SK-N-SH treated with all-trans-retinoic acid at 6 μM for 48 hours (cell line): Measurements from ENCODE around the gene FLG.
"Not testable (repeated sequence)": the region's sequence is repeated elsewhere in the genome, so short reads cannot be mapped to it uniquely, and the experiment has no call there.

ENCODE experiments used
- CREB5 ChIP-seq: fragments of 250-450 bp; sonication (Bioruptor Pico); IDR thresholded peaks from 2 replicates; pipeline ENCODE4 v1.5.1; 2020; ENCODE audit warnings: low read depth, mild to moderate bottlenecking, moderate library complexity
- POU6F1 ChIP-seq: fragments of 250-450 bp; sonication (Bioruptor Pico); IDR thresholded peaks from 2 replicates; pipeline ENCODE4 v1.8.0; 2021; ENCODE audit warnings: low read depth, mild to moderate bottlenecking, moderate library complexity, borderline replicate concordance
- PPARA ChIP-seq: fragments of 250-450 bp; sonication (Bioruptor Pico); IDR thresholded peaks from 2 replicates; pipeline ENCODE4 v1.5.0; 2020; ENCODE audit warnings: mild to moderate bottlenecking, borderline replicate concordance
- RARB ChIP-seq: fragments of 250-450 bp; sonication (Bioruptor Pico); IDR thresholded peaks from 2 replicates; pipeline ENCODE4 v1.8.0; 2021; ENCODE audit warnings: mild to moderate bottlenecking, moderate library complexity
- SNAI2 ChIP-seq: fragments of 250-450 bp; sonication (Bioruptor Pico); IDR thresholded peaks from 2 replicates; pipeline ENCODE4 v1.5.0; 2020; ENCODE audit warnings: mild to moderate bottlenecking, moderate library complexity
- TCF4 ChIP-seq: fragments of 250-450 bp; sonication (Bioruptor Pico); IDR thresholded peaks from 2 replicates; pipeline ENCODE4 v1.8.0; 2021; ENCODE audit warnings: mild to moderate bottlenecking, moderate library complexity, borderline replicate concordance
- TOX ChIP-seq: fragments of 250-450 bp; sonication (Bioruptor Pico); IDR thresholded peaks from 2 replicates; pipeline ENCODE4 v1.8.0; 2021; ENCODE audit warnings: mild to moderate bottlenecking, moderate library complexity, borderline replicate concordance
- ZFP3 ChIP-seq: fragments of 250-450 bp; sonication (Bioruptor Pico); IDR thresholded peaks from 2 replicates; pipeline ENCODE4 v1.5.0; 2020; ENCODE audit warnings: mild to moderate bottlenecking, moderate library complexity
- ZFP30 ChIP-seq: fragments of 450-650 bp; formaldehyde crosslinking; IDR thresholded peaks from 2 replicates; pipeline ENCODE4 v1.5.0; 2022; ENCODE audit warnings: mild to moderate bottlenecking, moderate library complexity
- ZNF70 ChIP-seq: fragments of 450-650 bp; formaldehyde crosslinking; IDR thresholded peaks from 2 replicates; pipeline ENCODE4 v1.5.0; 2020; ENCODE audit warnings: mild to moderate bottlenecking, moderate library complexity
- TF ChIP-seq, protein P1 (sequence below): fragments of 250-450 bp; sonication (Bioruptor Pico); IDR thresholded peaks from 2 replicates; pipeline ENCODE4 v1.5.1; 2021; ENCODE audit warnings: mild to moderate bottlenecking, moderate library complexity
- TF ChIP-seq, protein P2 (sequence below): fragments of 250-450 bp; sonication (Bioruptor Pico); IDR thresholded peaks from 2 replicates; pipeline ENCODE4 v1.8.0; 2020; ENCODE audit warnings: mild to moderate bottlenecking, moderate library complexity, borderline replicate concordance

GRCh38 chr1:152306123-152306522, 18.9 kb downstream of the FLG start:
- not testable (repeated sequence) for TF ChIP-seq ZFP30 (CRISPR knock-in tag); RARB (CRISPR knock-in tag); CREB5 (CRISPR knock-in tag); POU6F1; SNAI2; PPARA (CRISPR knock-in tag); ZNF70 (CRISPR knock-in tag); TOX (CRISPR knock-in tag); ZFP3 (CRISPR knock-in tag); TCF4 (CRISPR knock-in tag)
- TF ChIP-seq, protein P1, sequence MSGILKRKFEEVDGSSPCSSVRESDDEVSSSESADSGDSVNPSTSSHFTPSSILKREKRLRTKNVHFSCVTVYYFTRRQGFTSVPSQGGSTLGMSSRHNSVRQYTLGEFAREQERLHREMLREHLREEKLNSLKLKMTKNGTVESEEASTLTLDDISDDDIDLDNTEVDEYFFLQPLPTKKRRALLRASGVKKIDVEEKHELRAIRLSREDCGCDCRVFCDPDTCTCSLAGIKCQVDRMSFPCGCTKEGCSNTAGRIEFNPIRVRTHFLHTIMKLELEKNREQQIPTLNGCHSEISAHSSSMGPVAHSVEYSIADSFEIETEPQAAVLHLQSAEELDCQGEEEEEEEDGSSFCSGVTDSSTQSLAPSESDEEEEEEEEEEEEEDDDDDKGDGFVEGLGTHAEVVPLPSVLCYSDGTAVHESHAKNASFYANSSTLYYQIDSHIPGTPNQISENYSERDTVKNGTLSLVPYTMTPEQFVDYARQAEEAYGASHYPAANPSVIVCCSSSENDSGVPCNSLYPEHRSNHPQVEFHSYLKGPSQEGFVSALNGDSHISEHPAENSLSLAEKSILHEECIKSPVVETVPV, result not testable (repeated sequence)
- TF ChIP-seq, protein P2, sequence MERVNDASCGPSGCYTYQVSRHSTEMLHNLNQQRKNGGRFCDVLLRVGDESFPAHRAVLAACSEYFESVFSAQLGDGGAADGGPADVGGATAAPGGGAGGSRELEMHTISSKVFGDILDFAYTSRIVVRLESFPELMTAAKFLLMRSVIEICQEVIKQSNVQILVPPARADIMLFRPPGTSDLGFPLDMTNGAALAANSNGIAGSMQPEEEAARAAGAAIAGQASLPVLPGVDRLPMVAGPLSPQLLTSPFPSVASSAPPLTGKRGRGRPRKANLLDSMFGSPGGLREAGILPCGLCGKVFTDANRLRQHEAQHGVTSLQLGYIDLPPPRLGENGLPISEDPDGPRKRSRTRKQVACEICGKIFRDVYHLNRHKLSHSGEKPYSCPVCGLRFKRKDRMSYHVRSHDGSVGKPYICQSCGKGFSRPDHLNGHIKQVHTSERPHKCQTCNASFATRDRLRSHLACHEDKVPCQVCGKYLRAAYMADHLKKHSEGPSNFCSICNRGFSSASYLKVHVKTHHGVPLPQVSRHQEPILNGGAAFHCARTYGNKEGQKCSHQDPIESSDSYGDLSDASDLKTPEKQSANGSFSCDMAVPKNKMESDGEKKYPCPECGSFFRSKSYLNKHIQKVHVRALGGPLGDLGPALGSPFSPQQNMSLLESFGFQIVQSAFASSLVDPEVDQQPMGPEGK (CRISPR knock-in tag), result not testable (repeated sequence)
